GM18498 (cell line): Measurements from ENCODE around the gene NPAS2.

ENCODE experiments used
- ATAC-seq: cut with Tn5 transposase; IDR thresholded peaks from one replicate; pipeline ENCODE4 v1.9.1; 2021; ENCODE audit warnings: mild to moderate bottlenecking, moderate library complexity; ENCODE audit not compliant: unreplicated experiment

NPAS2 gene

DNA sequence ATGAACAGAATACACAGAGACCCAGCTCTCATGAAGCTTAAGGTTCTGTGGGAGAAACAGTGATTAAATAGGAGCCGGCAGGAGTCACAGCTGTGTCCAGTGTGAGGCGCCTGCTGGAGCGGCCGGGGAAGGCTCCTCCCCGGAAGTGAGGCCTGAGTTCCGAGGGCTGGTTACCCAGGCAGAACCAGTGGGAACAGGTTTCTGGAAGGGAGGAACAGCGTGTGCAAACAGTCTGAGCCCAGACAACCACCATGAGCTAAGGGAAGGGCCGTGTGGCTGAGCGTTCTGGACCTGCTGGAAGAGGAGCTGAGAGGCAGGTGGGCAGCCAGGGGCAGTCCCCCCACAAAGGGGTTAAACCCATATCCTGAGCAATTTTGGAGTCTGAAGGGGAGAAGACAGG, 26.0 kb upstream of the NPAS2 start:
- ATAC-seq, result no peak

DNA sequence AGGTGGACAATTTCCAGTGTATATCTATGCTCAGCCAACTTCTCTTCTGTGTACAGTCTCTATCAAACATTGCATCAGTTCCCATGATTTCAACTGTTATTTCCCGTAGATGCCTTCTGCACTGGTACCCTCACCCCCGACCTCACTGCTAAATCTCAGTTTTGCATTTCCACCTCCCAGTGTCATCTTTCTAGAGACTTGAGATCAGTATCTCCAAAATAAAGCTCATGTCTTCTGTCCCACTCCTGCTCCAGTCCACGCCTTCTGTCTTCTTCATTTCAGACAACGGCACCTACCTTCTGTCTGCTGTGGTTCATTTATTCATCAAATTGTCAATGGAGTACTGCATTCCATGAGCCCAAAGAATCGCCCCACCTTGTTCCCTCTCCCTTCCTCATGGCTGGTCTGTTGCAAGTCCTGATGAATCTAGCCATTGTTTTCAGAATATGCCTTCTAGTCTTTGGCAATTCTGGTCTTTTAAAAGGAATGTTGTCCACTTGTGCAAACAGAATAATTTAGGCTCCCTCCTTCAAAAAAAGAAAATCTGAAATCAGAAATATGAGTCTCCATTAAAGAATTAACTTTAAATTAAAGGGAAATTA, 23.3 kb upstream of the NPAS2 start:
- ATAC-seq, result no peak

DNA sequence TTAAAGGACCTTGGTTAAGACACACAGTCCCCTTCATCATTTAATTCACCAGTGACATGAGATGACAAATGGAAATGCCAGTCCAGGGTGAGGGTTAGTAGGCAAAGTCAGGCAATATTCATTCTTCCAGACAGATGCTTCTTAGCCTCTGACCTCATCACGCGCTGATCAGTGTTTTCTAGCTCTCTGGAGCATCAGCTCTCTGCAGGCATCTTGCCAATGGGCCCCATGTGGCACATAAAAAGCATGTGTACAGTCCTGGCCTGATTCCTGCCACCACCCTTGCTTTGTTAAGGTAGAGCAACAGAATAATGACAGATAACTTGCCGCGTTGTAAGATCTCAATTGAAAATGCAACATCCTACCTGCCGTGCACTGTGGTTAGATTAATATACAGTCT, 20.3 kb upstream of the NPAS2 start:
- ATAC-seq, result no peak

DNA sequence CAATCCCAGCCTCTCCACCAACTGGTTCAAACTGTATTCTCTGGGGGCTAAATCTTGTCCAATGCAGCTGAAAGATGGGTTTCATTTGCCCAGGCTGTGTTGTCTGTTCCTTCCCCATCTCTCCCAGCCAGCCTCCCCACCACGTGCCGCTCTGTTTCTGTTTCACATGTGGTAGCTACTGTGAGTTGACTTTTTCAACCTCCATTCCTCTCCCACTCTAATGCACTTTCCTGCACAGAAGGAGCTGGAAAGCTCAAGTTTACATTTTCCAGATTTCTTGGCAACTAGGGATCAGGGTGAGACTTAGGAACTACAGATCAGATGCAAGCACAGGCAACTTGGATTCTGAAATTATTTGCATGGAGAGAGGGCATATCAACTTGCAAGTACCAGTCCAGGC, 19.0 kb upstream of the NPAS2 start:
- no peak for ATAC-seq

DNA sequence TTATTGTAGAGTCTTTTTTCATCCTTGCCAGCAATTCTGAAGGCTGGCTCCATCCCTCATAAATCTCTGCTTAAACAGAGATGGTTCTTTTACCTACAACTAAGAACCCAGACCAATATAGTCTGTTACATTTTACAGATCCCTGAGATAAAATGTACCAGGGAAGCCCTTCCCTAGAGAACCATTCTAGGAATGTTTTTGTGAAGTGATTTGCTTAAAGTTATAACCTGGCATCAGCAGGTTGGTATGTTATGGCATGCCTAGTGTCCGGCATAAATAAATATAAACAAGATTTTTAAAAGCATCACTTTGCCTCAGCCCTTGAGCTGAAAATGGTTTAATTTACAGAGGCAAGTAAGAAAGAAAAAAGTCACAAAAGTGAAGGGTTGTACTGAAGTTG, 18.5 kb upstream of the NPAS2 start:
- ATAC-seq, result no peak

DNA sequence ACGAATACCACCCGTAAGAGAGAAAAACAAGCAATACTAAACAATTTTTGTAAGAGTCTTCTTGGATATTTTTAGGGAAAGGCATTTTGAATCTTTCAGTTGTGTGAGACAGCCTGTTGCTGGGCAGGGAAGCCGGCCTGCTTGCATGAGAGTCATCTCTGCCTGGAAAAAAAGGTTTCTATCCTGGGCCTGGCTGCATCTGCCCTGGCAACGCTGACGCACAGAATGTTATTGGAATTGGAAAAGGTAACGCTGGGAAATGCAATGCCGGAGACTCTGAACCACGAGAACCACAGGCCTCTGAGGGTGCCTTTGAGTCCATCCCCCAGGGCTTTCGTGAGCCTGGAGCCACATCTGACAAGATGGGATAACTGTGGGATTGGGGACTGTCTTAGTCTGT, 17.9 kb upstream of the NPAS2 start:
- no peak for ATAC-seq

DNA sequence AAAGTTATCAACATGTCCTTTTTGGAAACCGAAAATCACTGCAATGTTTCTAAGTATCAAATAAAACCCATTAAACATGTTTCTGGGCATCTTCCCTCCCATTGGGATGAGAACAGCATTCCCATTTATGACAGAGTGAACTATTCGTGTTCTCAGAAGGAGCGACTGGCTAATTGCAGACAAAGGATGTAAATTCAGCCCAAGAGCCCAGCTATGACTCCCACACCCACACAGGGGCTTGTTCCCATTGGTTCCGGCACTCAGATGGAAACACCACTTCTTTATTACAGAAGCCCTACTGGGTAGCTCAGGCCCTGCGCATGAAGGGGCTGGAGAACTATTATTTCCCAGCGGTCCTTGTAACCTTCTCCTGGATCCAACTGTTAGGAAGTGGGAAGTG, 16.6 kb upstream of the NPAS2 start:
- no peak for ATAC-seq

DNA sequence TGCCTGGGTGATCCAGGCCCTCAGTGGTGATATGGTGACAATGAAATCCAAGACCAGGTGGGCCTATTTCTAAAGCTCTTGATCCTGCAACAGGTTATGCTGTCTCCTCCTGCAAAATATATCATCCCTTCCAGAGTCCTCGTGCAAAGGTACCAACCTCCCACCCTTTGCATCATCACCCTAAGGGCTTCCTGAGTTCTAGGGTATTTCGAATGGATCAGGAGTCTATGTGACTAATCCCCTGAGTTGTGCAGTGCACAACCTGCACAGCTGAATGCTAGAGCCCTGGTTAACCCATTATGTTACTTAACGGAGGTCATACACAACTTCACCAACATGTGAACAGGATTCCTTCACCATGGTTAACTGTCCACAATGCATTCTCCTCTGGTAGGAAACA, 13.4 kb upstream of the NPAS2 start:
- no peak for ATAC-seq

DNA sequence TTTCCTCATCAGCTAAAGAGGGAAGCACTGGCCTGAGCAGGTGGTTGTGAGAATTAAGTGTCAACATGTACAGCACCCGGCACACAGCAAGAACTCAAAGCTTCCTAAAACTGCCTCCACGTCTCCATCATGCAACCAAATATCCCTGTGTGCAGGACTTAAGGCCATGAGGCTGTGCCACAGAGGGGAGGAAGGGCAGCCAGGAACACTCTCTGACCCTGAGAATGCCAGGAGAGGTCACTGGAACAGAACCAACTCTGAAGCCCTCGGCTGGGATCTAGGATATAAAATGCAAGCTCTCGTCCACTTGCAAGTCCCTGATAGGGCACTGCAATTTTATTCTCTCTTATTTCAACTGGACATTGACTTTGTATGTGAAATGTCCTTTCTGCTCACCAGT, 12.2 kb upstream of the NPAS2 start:
- no peak for ATAC-seq

DNA sequence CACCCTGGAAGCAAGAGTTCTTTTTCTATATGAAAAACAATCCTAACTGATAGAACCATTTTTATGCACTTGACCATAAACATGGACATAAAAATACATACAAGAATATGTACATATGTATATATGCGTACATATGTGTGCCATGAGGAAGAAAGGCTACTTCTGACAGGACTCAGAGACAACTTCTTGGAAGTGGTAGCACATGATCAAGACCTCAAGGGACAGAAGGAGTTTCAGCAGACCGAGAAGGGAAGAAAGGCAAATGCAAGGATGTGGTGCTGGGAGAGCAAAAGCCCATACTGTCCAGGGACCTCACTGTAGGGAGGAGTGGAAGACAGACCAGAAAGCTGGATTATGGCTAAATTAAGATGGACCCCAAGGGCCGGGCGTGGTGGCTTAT, 11.4 kb upstream of the NPAS2 start:
- no peak for ATAC-seq

DNA sequence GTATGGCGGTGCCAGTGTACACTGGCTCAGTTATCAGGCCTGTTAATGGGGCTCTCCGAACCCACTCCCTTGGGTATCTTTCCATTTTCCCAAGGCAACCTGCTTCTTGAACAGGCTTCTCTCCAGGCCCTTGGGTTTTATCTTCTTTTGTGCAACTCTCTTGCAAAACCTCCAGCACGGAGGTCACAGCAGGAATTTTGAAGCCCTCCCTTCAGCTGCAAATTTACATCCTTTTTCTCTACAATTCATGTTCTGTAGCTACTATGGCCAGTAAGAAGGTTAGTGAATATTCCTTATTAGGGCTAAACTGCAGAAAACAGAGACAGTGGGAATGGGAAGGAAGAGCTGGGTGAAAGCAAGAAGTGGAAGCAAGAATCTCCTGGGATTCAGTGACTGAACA, 10.4 kb upstream of the NPAS2 start:
- ATAC-seq, result no peak

DNA sequence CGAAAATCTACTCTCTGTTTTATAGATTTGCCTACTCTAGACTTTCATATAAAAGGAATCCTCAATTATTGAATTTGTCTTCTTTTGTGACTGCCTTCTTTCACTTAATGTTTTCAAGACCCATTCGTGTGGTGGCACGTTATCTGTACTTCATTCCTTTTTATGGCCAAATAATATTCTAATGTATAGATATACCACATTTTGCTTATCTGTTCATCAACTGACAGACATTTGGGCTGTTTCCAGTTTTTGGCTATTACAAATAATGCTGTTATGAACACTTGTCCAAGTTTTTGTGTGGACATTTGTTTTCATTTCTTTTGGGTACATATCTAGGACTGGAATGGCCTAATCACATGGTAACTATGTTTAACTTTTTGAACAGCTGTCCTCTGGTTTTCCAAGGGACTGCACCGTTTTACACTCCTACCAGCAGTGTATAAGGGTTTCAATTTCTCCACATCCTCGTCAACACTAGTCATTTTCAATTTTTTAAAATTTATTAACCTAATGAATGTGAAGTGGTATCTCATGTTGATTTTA, 9.3 kb upstream of the NPAS2 start:
- ATAC-seq, result no peak

DNA sequence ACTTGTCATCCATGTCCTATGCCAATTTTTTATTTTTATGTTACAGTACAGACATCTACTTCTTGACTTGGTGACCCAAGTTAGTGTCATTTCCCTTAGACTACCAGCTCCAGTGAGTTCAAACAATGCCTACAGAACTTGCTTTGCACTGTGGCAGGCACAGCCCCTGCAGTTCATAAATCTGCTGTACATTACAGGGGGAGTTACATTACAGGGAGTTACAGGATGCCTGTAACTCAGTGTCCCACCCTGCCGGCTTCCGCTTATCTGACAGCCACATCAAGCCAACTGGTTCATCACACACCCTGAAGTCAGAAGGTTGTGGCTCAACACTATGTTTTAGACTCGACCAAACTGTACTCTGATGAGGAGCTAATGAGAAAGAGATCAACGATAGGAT, 7.8 kb upstream of the NPAS2 start:
- ATAC-seq, result no peak

DNA sequence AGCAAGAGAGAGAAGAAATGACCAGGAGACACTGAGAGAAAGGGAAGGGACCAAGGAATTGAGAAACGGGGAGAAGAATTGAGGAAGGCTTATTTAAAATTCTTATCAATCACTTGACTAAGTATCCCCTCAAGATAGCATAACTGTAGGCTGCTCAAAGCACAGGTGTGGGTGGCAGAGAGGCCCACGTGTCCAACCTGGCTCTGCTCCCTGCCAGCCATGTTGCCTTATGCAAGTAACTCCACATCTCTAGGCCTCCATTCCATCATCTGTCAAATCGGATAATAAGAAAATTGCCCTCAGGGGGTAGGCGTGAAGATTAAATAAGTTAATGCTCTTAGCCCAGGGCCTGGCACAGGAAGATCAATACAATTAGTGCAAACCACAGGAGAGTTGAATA, 7.4 kb upstream of the NPAS2 start:
- ATAC-seq, result no peak

DNA sequence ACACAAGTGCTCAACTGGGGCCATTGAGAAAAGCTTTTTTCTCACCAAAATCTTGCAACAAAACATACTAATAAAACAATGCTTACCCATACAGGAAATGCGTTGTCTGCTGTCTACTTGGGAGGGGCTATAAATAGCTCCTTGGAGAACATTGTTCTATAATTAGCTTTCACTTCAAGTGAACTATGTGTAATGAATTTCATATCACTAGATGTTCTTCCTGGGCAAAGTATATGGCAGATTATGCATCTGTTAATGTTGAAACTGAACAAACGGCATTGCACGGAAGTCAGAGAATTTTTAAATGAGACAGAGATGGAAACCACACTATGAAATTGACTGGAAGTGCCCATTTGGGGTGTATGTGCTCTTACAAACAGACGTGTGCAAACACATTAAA, 6.4 kb upstream of the NPAS2 start:
- ATAC-seq, result no peak

DNA sequence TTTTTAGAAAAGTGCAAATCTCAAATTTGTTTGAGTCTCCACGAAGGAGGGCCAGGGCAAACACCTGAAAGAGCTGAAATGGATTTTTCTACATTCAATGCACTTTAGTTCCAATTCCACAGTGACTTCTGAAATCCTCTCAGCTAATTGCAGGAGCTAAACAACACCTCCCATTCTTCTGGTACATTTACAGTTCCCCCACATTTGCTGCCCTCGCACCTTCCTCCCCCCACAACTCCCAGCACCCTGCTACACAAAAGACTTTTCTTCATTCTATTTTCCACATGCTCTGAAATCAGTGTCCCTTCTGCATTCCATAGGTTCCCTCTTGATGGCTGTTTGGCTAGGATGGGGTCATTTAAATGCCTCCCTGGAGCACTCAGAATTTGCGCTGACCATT, 5.9 kb upstream of the NPAS2 start:
- ATAC-seq, result no peak

DNA sequence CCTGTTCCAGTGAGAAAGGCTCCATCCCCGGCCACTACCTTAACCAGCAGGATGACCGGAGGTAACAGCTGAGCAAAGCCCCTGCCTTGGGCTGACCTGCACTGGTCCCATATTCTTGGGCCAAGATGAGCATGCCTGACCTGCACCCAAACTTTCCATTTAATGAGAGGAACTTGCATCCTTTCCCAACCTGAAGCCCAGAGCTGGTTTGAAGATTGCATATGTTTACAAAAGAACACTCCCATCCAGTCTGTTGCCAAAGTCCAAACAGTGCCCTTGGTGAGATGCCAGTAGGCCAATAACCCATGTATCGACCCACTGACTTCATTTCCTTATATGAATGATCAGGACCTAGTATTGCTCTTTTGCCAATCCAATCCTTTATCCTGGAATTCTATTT, 5.5 kb upstream of the NPAS2 start:
- ATAC-seq, result no peak

DNA sequence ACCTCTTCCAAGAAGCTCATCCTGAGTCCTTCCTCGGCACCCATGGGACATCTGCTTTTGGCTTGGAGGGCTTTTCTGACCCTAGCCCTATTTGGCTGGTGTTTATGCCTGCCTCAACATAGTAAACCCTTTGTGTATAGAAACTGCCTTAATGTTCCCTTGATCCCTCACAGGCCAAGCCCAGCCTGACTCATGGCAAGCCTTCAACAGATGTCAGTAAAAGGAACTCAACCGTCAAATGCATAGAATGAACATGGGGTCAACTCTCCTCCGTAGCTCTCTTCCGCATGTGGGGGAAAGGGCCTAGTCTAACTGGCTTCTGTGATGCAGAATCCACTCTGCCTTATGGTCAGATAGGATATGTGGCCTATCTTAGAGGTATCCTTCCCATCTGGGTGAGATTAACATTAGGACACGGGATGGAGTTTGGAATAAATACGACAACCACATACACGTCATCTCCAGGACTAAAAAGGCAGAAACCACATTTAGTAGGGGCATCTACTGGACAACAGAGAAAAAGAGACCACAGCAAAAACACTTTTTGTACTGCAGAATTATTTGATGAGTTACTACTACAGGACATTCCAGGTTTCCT, 2.5 kb upstream of the NPAS2 start:
- ATAC-seq, result no peak

DNA sequence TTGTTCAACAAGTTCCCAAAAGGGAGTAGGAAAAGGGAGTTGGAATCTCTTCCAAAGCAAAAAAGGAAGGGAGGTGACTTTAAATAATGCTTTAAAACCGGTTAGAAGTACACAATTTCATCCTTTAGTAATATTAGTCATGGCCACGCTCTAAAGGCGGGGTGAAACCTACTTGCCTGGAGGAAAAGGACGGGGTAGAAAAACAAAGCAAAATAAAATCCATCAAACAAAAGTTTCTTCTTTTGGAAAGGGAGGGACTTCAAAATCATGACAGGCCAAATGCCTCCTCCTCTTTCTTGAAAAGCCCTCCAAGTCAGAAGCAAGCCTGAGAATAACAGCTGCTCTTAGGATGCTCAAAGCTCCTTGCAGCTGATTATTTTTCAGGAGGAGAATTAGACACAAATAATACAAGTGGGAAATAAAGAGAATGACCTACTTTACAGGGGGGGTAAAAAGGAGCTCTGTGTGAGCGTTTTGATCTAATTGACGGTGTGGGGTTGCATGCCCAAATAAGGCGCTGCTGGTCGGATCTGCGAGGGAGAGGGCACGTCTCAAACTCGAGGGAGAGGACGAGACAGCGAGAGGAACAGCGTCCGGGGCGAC, 1.8 kb upstream of the NPAS2 start:
- no peak for ATAC-seq

DNA sequence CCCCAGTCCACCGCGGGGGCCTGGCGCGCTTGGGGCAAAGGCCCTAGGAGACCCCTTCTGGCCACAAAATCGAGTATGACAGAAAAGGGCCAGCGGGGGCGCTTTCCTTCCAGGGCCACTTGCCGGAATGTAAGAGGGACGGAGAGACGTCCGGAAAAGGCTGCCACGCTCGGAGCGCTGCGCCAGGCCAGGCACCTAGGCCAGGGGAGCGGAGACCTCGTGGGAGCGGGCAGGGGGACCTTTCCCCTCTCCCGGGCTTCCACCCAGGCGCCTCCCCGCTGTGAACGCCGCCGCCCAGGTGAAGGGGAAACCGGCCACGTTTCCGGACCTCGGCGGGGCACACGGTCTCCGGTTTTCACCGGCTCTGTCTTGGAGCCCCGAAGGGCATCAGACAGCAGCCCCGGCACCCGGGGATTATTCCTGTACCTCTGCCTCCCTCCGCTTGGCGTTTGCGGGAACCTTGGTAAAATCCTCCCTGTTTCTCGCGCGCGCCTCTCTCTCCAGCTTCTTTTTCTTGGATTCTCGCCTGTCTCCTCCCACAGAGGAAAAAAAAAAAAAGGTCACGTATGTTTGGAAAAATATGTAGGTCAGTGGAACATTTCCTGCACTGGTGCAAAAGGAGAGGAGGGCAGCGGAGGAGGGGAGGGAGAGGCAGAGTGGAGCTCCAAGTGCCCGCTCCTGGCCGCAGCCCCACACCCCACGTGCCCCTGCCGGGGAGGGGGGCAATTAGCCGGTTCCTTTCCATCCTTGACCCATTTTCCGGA, 1.2 kb upstream of the NPAS2 start:
- ATAC-seq, result no peak

DNA sequence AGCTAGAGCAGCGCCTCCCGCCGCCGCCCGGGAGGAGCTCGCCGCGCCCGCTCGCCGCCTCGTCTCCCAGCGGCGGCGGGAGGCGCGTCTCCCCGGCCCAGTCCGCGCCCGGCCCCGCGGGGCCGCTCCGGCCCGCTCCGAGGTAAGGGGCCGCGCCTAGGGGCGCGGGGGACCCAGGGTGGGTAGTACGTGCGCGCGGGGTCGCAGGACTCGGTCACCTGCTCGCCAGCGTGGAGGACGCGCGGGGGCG, 259 bp downstream of the NPAS2 start:
- no peak for ATAC-seq

DNA sequence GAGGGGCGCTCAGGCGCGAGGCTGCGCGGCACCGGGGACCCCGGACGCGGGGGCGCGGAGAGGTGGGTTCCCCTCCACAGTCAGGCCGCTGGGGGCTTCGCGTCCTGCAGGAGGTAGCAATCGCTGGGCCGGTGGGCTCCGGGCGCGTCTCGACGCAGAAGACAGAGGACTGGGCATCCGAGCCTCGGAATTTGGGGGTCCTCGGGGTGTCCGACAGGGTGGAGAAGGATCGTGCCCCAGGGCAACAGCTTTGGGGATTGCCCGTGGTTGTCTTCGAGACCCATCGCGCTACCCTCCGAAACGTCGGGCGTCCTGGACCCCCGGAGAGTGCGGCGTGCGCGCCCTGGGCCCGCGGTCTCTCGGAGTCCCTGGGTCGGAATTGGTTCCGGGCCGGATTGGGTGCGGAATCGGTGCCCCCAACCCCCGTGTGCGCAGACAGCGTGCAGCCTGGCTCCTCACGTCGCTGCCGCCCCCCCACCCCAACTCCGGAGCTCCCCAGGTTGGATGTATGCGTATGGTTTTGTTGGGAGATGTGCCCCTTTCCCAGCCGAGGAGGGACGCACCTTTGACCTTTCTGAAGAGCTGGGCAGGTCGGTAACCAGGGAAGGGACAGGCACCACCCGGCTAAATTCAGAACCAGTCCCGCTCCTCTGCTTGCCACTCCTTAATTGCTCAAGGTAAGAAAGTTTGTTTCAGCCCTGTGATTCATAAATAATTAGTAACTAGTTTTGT, 750 bp downstream of the NPAS2 start:
- ATAC-seq, result no peak
